ENCODE measurements around the gene LRP1B.

DNA sequence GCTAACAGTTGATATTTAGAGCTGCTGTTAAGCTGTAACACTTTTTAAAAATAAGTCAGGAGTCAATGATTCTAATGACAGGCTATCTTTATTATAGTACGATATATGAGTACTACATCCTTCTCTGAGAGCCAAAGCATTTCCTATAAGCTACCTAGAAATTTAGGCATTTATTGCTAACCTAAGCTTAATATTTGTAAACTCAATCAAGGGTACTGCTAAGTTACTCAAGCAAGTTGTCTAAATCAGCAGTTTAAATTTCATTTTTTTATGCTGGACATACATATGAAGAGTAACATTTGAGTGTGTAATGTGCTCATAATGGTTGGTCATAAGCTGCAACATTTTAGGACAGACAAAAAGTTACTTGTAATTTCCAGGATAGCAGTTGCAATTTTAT is 1774.1 kb downstream of the LRP1B start:
- TF ChIP-seq POLR2AphosphoS5 (IDR thresholded peaks at IDR 0.05; ENCODE audit: low read depth, low read length) (no peak), TAF1 (IDR thresholded peaks at IDR 0.05; ENCODE audit: borderline replicate concordance, insufficient read depth, low read length) (no peak)

Data from PFSK-1 (cell line).